ENCODE measurements around the gene MBNL2. TPM values are rescaled to one million over a fixed set of nuclear protein-coding genes. Genes with fewer than 3 reads are reported as not detected.

Gene MBNL2
- total RNA-seq, 1 donor, result 69.8 TPM

- DNase-seq (ENCODE audit: insufficient read length, low spot score, missing footprints), result no peak
- no peak overlapping the region for H3K27ac ChIP-seq (ENCODE audit: low read depth, low read length)
- peak overlapping the region; percentile 41 for H3K4me2 ChIP-seq (ENCODE audit: insufficient read depth, low read length)
- peaks cover 45% of the 10 kb centered on the region for H3K4me1 ChIP-seq (ENCODE audit: insufficient read depth, low read length)
- H3K79me2 ChIP-seq (ENCODE audit: insufficient read depth, low read length), result peaks cover 75% of the 10 kb centered on the region
- H3K9me3 ChIP-seq (ENCODE audit: low read depth, low read length), result no peaks in the 10 kb centered on the region
- no peak overlapping the region for H2AFZ ChIP-seq (ENCODE audit: low read length)
- TF ChIP-seq CTCF (IDR thresholded peaks at IDR 0.05; ENCODE audit: extremely low read depth, low read depth, low read length), result no peak
- no peaks in the 10 kb centered on the region for H3K27me3 ChIP-seq (ENCODE audit: insufficient read depth, low read length)
- H3K36me3 ChIP-seq (ENCODE audit: insufficient read depth, low read length), result no peaks in the 10 kb centered on the region
- H4K20me1 ChIP-seq (ENCODE audit: insufficient read depth, low read length), result peaks cover 21% of the 10 kb centered on the region
- no peak overlapping the region for H3K4me3 ChIP-seq (ENCODE audit: insufficient read depth, low read length)
These were observed 4.9 kb downstream of the MBNL2 start for GRCh38 chr13:97226788-97227627.

- TF ChIP-seq CTCF (IDR thresholded peaks at IDR 0.05; ENCODE audit: extremely low read depth, low read depth, low read length), result no peak
- Histone ChIP-seq H3K79me2 (ENCODE audit: insufficient read depth, low read length) (peaks cover 83% of the 10 kb centered on the region), H2AFZ (ENCODE audit: low read length) (no peak overlapping the region), H3K4me1 (ENCODE audit: insufficient read depth, low read length) (peaks cover 49% of the 10 kb centered on the region), H3K4me2 (ENCODE audit: insufficient read depth, low read length) (no peak overlapping the region), H4K20me1 (ENCODE audit: insufficient read depth, low read length) (peaks cover 27% of the 10 kb centered on the region), H3K27me3 (ENCODE audit: insufficient read depth, low read length) (no peaks in the 10 kb centered on the region), H3K27ac (ENCODE audit: low read depth, low read length) (no peak overlapping the region), H3K36me3 (ENCODE audit: insufficient read depth, low read length) (peaks cover 2% of the 10 kb centered on the region), H3K4me3 (ENCODE audit: insufficient read depth, low read length) (no peak overlapping the region), H3K9me3 (ENCODE audit: low read depth, low read length) (no peaks in the 10 kb centered on the region)
- DNase-seq (ENCODE audit: insufficient read length, low spot score, missing footprints), result no peak
These were observed 6.9 kb downstream of the MBNL2 start for GRCh38 chr13:97228850-97229521.

- Histone ChIP-seq H3K27me3 (ENCODE audit: insufficient read depth, low read length) (no peaks in the 10 kb centered on the region), H3K36me3 (ENCODE audit: insufficient read depth, low read length) (peaks cover 5% of the 10 kb centered on the region), H3K4me3 (ENCODE audit: insufficient read depth, low read length) (no peak overlapping the region), H2AFZ (ENCODE audit: low read length) (no peak overlapping the region), H4K20me1 (ENCODE audit: insufficient read depth, low read length) (peaks cover 29% of the 10 kb centered on the region), H3K4me1 (ENCODE audit: insufficient read depth, low read length) (peaks cover 47% of the 10 kb centered on the region), H3K79me2 (ENCODE audit: insufficient read depth, low read length) (peaks cover 83% of the 10 kb centered on the region), H3K27ac (ENCODE audit: low read depth, low read length) (peak overlapping the region; percentile 5), H3K4me2 (ENCODE audit: insufficient read depth, low read length) (no peak overlapping the region), H3K9me3 (ENCODE audit: low read depth, low read length) (no peaks in the 10 kb centered on the region)
- DNase-seq (ENCODE audit: insufficient read length, low spot score, missing footprints), result no peak
- TF ChIP-seq CTCF (IDR thresholded peaks at IDR 0.05; ENCODE audit: extremely low read depth, low read depth, low read length), result no peak
These were observed 7.6 kb downstream of the MBNL2 start for GRCh38 chr13:97229699-97230098.

All from osteoblast (primary cell).